Gastroesophageal sphincter (tissue), 4 donors: ENCODE measurements around the gene SLC19A3. TPM values are rescaled to one million over a fixed set of nuclear protein-coding genes. Genes with fewer than 3 reads are reported as not detected.

Experiments used
- ATAC-seq: fragments of 150-250 bp; one replicate; pipeline ENCODE4 v1.9.1; 2016; ENCODE audit warnings: mild to moderate bottlenecking, moderate library complexity
- H3K27ac ChIP-seq, 4 donors: fragments of 200-600 bp; sonication (generic) in 3 of 4; 1 replicate in 3 of 4; 2 replicates in 1 of 4; pipeline ENCODE4 v1.5.1; 2016 to 2019
- H3K27me3 ChIP-seq: fragments of 200-600 bp; sonication (generic); one replicate; pipeline ENCODE4 v1.5.1; 2019
- H3K36me3 ChIP-seq, 2 donors: fragments of 200-600 bp; sonication (generic); one replicate each; pipeline ENCODE4 v1.5.1; 2019; ENCODE audit warnings: control low read depth in 1 of 2
- H3K4me1 ChIP-seq, 3 donors: fragments of 200-600 bp; sonication (generic); 1 replicate in 2 of 3; 2 replicates in 1 of 3; pipeline ENCODE4 v1.5.1; 2016 to 2019; ENCODE audit warnings: control low read depth in 2 of 3
- H3K4me3 ChIP-seq, 2 donors: fragments of 200-600 bp; sonication (generic); one replicate each; pipeline ENCODE4 v1.5.1; 2019; ENCODE audit warnings: mild to moderate bottlenecking in 1 of 2, moderate library complexity in 1 of 2
- H3K9me3 ChIP-seq, 3 donors: fragments of 200-600 bp; sonication (generic); one replicate each; pipeline ENCODE4 v1.5.1; 2017 to 2019; ENCODE audit warnings: control low read depth in 2 of 3
- EP300 ChIP-seq: sonication (generic); formaldehyde crosslinking; IDR thresholded peaks from one replicate; pipeline ENCODE4 v1.6.1; 2017; ENCODE audit warnings: antibody characterized with exemption, mild to moderate bottlenecking
- POLR2A ChIP-seq, 2 donors: fragments of 450-650 bp; IDR thresholded peaks; one replicate each; pipeline ENCODE4 v1.6.1; 2017; ENCODE audit warnings: antibody characterized with exemption in 2 of 2, mild to moderate bottlenecking in 2 of 2, moderate library complexity in 1 of 2
- POLR2AphosphoS5 ChIP-seq: sonication (generic); formaldehyde crosslinking; IDR thresholded peaks from one replicate; pipeline ENCODE4 v1.6.1; 2017; ENCODE audit warnings: antibody characterized with exemption
- WGBS, 2 donors: methylation state at CpG; one replicate each; pipeline ENCODE4 v1.1.5; 2018; ENCODE audit warnings: low coverage in 1 of 2; 5-methylcytosine and 5-hydroxymethylcytosine counted together
- total RNA-seq, 4 donors: library from RNA; depleted of rRNA; stranded (reverse); fragments of >200 nt; gene quantifications; one replicate each; pipeline ENCODE4 v1.1.0, GENCODE V29; 2016
- TF ChIP-seq, protein P1 (sequence below), 4 experiments: fragments of 200-600 bp in 2 of 4; fragments of 450-650 bp in 2 of 4; sonication (generic) in 1 of 4; IDR thresholded peaks; one replicate each; pipeline ENCODE4 v1.5.1; 2017 to 2019; ENCODE audit warnings: antibody characterized with exemption in 4 of 4, mild to moderate bottlenecking in 2 of 4, moderate library complexity in 2 of 4

Gene SLC19A3
- total RNA-seq, 4 donors from 2014 or later, result 0.69 to 3.5 (median 1.8) TPM; not detected in 1

DNA sequence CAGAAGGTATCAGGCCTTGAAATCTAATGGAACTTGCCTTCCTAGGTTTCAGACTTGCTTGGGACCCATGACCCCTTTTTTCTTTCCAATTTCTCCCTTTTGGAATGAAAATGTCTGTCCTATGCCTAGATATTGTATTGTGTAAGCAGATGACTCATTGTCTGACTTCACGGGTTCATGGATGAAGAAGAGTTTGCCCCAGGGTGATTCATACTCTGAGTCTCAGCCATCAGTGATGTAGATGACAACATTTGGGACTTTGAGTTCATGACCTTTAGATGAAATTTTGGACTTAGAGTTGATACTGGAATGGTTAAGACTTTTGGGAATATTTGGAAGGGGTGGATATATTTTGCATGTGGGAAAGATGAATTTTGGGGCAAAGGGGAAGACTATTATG is 62.4 kb downstream of the SLC19A3 start:
- ATAC-seq, result peak; percentile 89
- H3K27me3 ChIP-seq, result no peaks in the 10 kb centered on the region
- 8 to 42% methylated on average over 1 of the region's 1 CpG for WGBS, 2 donors

DNA sequence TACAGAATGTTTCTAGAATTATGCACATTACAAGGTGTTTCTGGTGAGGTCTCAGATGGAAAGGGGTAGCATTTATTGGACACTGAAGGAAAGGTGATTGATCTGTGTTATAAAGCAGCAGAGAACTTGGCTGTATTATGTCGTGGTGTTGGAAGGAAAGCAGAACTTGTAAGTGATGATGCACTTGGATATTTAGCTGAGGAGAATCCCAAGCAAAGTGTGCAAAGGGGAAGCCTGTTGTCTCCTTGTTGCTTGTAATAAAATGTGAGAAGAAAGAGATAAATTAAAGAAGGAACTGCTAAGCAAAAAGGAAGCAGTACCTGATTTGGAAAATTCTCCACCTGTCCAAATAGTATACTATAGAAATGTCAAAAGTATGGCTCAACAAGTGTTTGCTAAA is 63.4 kb downstream of the SLC19A3 start:
- ATAC-seq, result no peak
- WGBS, 2 donors, result 45% methylated on average over 1 of the region's 1 CpG; no CpG with 5 or more reads in 1 of the 2 donors
- H3K36me3 ChIP-seq, result no peaks in the 10 kb centered on the region
- TF ChIP-seq POLR2AphosphoS5 (no peak), POLR2A (IDR thresholded peaks at IDR 0.05) (no peak), EP300 (no peak)
- TF ChIP-seq, protein P1, sequence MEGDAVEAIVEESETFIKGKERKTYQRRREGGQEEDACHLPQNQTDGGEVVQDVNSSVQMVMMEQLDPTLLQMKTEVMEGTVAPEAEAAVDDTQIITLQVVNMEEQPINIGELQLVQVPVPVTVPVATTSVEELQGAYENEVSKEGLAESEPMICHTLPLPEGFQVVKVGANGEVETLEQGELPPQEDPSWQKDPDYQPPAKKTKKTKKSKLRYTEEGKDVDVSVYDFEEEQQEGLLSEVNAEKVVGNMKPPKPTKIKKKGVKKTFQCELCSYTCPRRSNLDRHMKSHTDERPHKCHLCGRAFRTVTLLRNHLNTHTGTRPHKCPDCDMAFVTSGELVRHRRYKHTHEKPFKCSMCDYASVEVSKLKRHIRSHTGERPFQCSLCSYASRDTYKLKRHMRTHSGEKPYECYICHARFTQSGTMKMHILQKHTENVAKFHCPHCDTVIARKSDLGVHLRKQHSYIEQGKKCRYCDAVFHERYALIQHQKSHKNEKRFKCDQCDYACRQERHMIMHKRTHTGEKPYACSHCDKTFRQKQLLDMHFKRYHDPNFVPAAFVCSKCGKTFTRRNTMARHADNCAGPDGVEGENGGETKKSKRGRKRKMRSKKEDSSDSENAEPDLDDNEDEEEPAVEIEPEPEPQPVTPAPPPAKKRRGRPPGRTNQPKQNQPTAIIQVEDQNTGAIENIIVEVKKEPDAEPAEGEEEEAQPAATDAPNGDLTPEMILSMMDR (IDR thresholded peaks at IDR 0.05), result no peak
- H3K4me3 ChIP-seq, result no peak overlapping the region
- no peaks in the 10 kb centered on the region for H3K27me3 ChIP-seq
- H3K4me1 ChIP-seq, result no peaks in the 10 kb centered on the region
- no peaks in the 10 kb centered on the region for H3K9me3 ChIP-seq
- H3K27ac ChIP-seq, result no peak overlapping the region

More for the DNA sequence above, 62.4 kb downstream of the SLC19A3 start:
- H3K4me3 ChIP-seq, result no peak overlapping the region
- H3K4me1 ChIP-seq, result no peaks in the 10 kb centered on the region
- no peak for TF ChIP-seq POLR2A (IDR thresholded peaks at IDR 0.05)
- TF ChIP-seq, protein P1 (IDR thresholded peaks at IDR 0.05), result no peak
- no peak for TF ChIP-seq EP300
- TF ChIP-seq POLR2AphosphoS5, result peak; percentile 55
- no peaks in the 10 kb centered on the region for H3K36me3 ChIP-seq
- H3K9me3 ChIP-seq, result no peaks in the 10 kb centered on the region
- peak overlapping the region in 1 of 4 donors; percentile 21 for H3K27ac ChIP-seq

DNA sequence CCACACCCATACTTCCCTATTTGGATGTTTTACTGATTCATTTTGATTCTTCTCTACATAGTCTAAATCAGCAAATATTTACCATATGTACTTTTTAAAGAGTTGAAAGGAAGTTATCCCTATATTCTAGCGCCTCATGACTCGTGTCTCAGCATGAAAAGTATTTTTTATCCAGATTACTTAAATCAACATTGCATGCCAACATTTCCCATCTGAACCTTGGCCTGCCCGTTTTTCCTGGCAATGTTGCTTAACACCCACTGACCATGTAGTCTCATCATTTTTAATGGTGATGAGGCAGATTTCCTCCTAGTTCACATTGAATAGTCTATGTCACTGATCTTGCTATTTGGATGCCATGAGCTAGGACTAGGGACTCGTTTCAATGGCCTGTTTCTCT is 64.4 kb downstream of the SLC19A3 start:
- Histone ChIP-seq H3K27me3 (no peaks in the 10 kb centered on the region), H3K36me3 (no peaks in the 10 kb centered on the region), H3K27ac (no peak overlapping the region), H3K9me3 (no peaks in the 10 kb centered on the region), H3K4me1 (no peaks in the 10 kb centered on the region), H3K4me3 (no peak overlapping the region)
- TF ChIP-seq EP300 (no peak), POLR2AphosphoS5 (peak; percentile 36), POLR2A (IDR thresholded peaks at IDR 0.05) (no peak)
- TF ChIP-seq, protein P1 (IDR thresholded peaks at IDR 0.05), result no peak
- no peak for ATAC-seq
- WGBS, 2 donors, result 41 to 47% methylated on average over 3 to 4 of the region's 4 CpGs

DNA sequence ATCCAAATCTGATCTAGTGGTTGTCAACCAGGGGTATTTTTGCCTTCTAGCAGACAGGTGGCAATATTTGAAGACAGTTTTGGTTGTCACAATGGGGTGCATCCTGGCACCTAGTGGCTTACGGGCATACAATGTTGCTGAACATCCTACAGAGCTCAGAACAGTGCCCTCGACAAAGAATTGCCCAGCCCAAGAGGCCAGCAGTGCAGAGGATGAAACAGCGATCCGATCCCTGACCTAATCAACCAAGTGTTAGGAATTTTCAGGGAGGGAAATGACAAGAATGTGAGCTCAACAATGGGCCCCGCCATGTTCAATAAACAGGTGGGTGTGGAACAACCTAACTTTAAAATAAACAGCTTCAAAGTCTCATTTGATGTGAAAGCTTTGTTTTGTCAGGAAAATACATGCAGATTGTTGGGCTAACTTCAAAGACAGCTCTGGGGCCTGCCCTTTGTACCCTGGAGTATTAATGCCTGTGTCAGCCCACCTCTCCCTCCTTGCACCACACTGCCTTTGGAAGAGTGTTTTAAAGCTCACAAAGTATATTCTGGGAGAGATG is 73.8 kb downstream of the SLC19A3 start:
- Histone ChIP-seq H3K9me3 (no peaks in the 10 kb centered on the region), H3K27me3 (no peaks in the 10 kb centered on the region), H3K27ac (no peak overlapping the region), H3K36me3 (no peaks in the 10 kb centered on the region), H3K4me3 (no peak overlapping the region), H3K4me1 (no peaks in the 10 kb centered on the region)
- WGBS, 2 donors, result 64 to 91% methylated on average over 1 to 2 of the region's 5 CpGs
- no peak for ATAC-seq
- TF ChIP-seq POLR2A (IDR thresholded peaks at IDR 0.05) (no peak), POLR2AphosphoS5 (no peak), EP300 (no peak)
- TF ChIP-seq, protein P1 (IDR thresholded peaks at IDR 0.05), result no peak

DNA sequence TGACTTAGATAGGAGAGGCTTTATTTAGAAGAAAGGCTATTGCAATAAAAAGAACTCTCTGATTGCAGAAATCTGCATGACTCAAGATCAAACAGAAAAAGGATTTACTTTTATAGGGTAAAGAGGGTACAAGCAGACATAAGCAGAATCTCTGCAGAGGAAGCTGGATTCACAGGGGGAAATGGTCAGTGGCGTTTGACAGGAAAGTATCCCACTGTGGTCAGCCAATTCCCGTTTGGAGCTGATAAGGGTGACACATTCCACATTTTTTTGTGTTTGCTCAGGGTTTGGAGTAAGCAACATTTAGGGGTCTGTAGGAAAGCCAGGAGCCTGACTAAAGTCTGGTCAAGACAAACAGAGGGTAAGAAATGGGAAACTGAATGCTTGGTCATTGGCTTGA is 75.2 kb downstream of the SLC19A3 start:
- ATAC-seq, result no peak
- no peak overlapping the region for H3K27ac ChIP-seq
- TF ChIP-seq, protein P1 (IDR thresholded peaks at IDR 0.05), result no peak
- TF ChIP-seq EP300, result no peak
- no peak for TF ChIP-seq POLR2A (IDR thresholded peaks at IDR 0.05)
- no peak for TF ChIP-seq POLR2AphosphoS5
- H3K27me3 ChIP-seq, result no peaks in the 10 kb centered on the region
- H3K36me3 ChIP-seq, result no peaks in the 10 kb centered on the region
- H3K4me3 ChIP-seq, result no peak overlapping the region
- WGBS, 2 donors, result 0 to 14% methylated on average over 2 of the region's 2 CpGs
- H3K9me3 ChIP-seq, result no peaks in the 10 kb centered on the region
- H3K4me1 ChIP-seq, result no peaks in the 10 kb centered on the region
